K562 (cell line): ENCODE results near the gene TRIM23. TPM values are rescaled to one million over a fixed set of nuclear protein-coding genes. Genes with fewer than 3 reads are reported as not detected.

Experiments
- CBX2 ChIP-seq: fragments of 200-600 bp; sonication (generic); IDR thresholded peaks from one replicate; pipeline ENCODE4 v1.6.1; 2012; ENCODE audit warnings: mild to moderate bottlenecking, low read length, inconsistent platforms; ENCODE audit not compliant: insufficient read depth, poor library complexity, severe bottlenecking
- GATA2 ChIP-seq: sonication (generic); formaldehyde crosslinking; IDR thresholded peaks from 2 replicates; pipeline ENCODE4 v1.4.0; 2020; ENCODE audit warnings: mild to moderate bottlenecking, missing genetic modification reagents
- HDAC2 ChIP-seq: fragments of 450-650 bp; IDR thresholded peaks from 2 replicates; pipeline ENCODE4 v1.6.1; 2016; ENCODE audit warnings: mild to moderate bottlenecking
- NCOA6 ChIP-seq: fragments of 450-650 bp; IDR thresholded peaks from 2 replicates; pipeline ENCODE4 v1.6.1; 2017; ENCODE audit warnings: mild to moderate bottlenecking
- PYGO2 ChIP-seq: fragments of 450-650 bp; IDR thresholded peaks from 2 replicates; pipeline ENCODE4 v1.6.1; 2016; ENCODE audit warnings: mild to moderate bottlenecking, missing genetic modification characterization, moderate library complexity, missing compliant biosample characterization
- RBM39 ChIP-seq: fragments of 200-400 bp; formaldehyde crosslinking; optimal IDR thresholded peaks from 2 replicates; pipeline ENCODE3; 2018; ENCODE audit warnings: low read depth, low read length
- REST ChIP-seq, 2 experiments: fragments of 450-650 bp; formaldehyde crosslinking in 1 of 2; IDR thresholded peaks; 2 replicates each; pipeline versions ENCODE4 v1.4.0 to v1.6.1; 2014 to 2020; ENCODE audit warnings: mild to moderate bottlenecking in 2 of 2, borderline replicate concordance in 1 of 2, low read depth in 1 of 2
- ZNF184 ChIP-seq: sonication (generic); formaldehyde crosslinking; IDR thresholded peaks from 2 replicates; pipeline ENCODE4 v1.5.0; 2020; ENCODE audit warnings: missing genetic modification reagents
- ZNF407 ChIP-seq: fragments of 450-650 bp; IDR thresholded peaks from 2 replicates; pipeline ENCODE4 v1.6.1; 2016; ENCODE audit warnings: low read depth
- polyA plus RNA-seq, 8 experiments: library from polyadenylated mRNA; depleted of rRNA in 4 of 8; stranded (reverse) in 5 of 8; unstranded in 3 of 8; fragments of >200 nt; fragmentation: Nextera tagmentation in 2 of 8; fragmentation: Illumina TruSeq in 1 of 8; extraction: Ambion mirVana in 2 of 8; extraction: Trizol in 1 of 8; gene quantifications; 2 replicates each; pipeline versions ENCODE4 v1.2.1 to v1.2.3, GENCODE V29; 2011 to 2014; ENCODE audit warnings: inconsistent platforms in 1 of 8, missing spikeins in 1 of 8
- total RNA-seq, 7 experiments: library from RNA; depleted of rRNA in 6 of 7; stranded (reverse); fragments of >200 nt in 6 of 7; fragmentation: Illumina TruSeq in 2 of 7; extraction: Trizol in 2 of 7; gene quantifications; 2 replicates each; pipeline versions ENCODE4 v1.2.1 to v1.2.3, GENCODE V29; 2011 to 2021; ENCODE audit warnings: low replicate concordance in 1 of 7

Gene TRIM23
- total and polyA plus RNA-seq, 9 of the 15 experiments (the other 6 are each of a cell fraction or from before 2014, with no cell fraction given): 2.4 to 8.5 (median 4.9) TPM

- TF ChIP-seq ZNF407: peak; percentile 95
- no peak; the same call in 1 of the 2 replicates for TF ChIP-seq HDAC2
- TF ChIP-seq REST (IDR thresholded peaks at IDR 0.05; ENCODE audit: borderline replicate concordance): no peak
- TF ChIP-seq REST (CRISPR knock-in tag; IDR thresholded peaks at IDR 0.05; ENCODE audit: low read depth): no peak
- TF ChIP-seq NCOA6: no peak
- TF ChIP-seq CBX2: no peak
- TF ChIP-seq GATA2: no peak
- no peak for TF ChIP-seq RBM39
- no peak for TF ChIP-seq PYGO2 (tag)
- no peak for TF ChIP-seq ZNF184 (CRISPR knock-in tag)
These were observed 730 bp upstream of the TRIM23 start, which contains the start of the genes SHLD3 and TRAPPC13 (continued) for GRCh38 chr5:65624571-65625555.
